PFSK-1 (cell line): ENCODE measurements around the gene WNT3A.

Source experiments
- FOXP2 ChIP-seq: optimal IDR thresholded peaks from 2 replicates; pipeline ENCODE3; 2011; ENCODE audit warnings: borderline replicate concordance, control low read depth, inconsistent platforms; ENCODE audit not compliant: insufficient read depth; ENCODE audit errors: extremely low read length, extremely low read depth
- POLR2AphosphoS5 ChIP-seq: IDR thresholded peaks from 2 replicates; pipeline ENCODE4 v1.6.1; 2012; ENCODE audit warnings: low read depth, mild to moderate bottlenecking, control low read depth, low read length, moderate library complexity
- REST ChIP-seq, 2 experiments: IDR thresholded peaks; 2 replicates each; pipeline versions ENCODE4 v1.6.1 to v1.8.0; 2011 to 2012; ENCODE audit warnings: low read depth in 2 of 2, low read length in 2 of 2, control low read depth in 1 of 2, inconsistent platforms in 1 of 2, mild to moderate bottlenecking in 1 of 2, moderate library complexity in 1 of 2; ENCODE audit not compliant: insufficient read depth in 1 of 2
- SIN3A ChIP-seq: IDR thresholded peaks from 2 replicates; pipeline ENCODE4 v1.6.1; 2012; ENCODE audit warnings: mild to moderate bottlenecking, low read length, moderate library complexity, borderline replicate concordance; ENCODE audit not compliant: insufficient read depth
- TAF1 ChIP-seq: IDR thresholded peaks from 2 replicates; pipeline ENCODE4 v1.6.1; 2012; ENCODE audit warnings: low read length, control low read depth, borderline replicate concordance; ENCODE audit not compliant: insufficient read depth

The WNT3A gene

GRCh38 chr1:228045405-228045804, 38.6 kb downstream of the WNT3A start:
- no peak for TF ChIP-seq FOXP2
- no peak for TF ChIP-seq TAF1
- no peak for TF ChIP-seq SIN3A
- TF ChIP-seq POLR2AphosphoS5, result no peak
- TF ChIP-seq REST (IDR thresholded peaks at IDR 0.05; ENCODE audit: insufficient read depth in 1 of 2, low read depth in 2 of 2, low read length in 2 of 2), result no peak

- TF ChIP-seq FOXP2, result no peak
- TF ChIP-seq POLR2AphosphoS5, result no peak
- TF ChIP-seq TAF1, result no peak
- TF ChIP-seq REST (IDR thresholded peaks at IDR 0.05; ENCODE audit: insufficient read depth in 1 of 2, low read depth in 2 of 2, low read length in 2 of 2), result no peak
- TF ChIP-seq SIN3A, result no peak
Measured at GRCh38 chr1:228045871-228046270, 39.1 kb downstream of the WNT3A start.

GRCh38 chr1:228046421-228047182, 39.8 kb downstream of the WNT3A start:
- no peak for TF ChIP-seq POLR2AphosphoS5
- TF ChIP-seq REST (IDR thresholded peaks at IDR 0.05; ENCODE audit: insufficient read depth in 1 of 2, low read depth in 2 of 2, low read length in 2 of 2), result no peak
- no peak for TF ChIP-seq SIN3A
- TF ChIP-seq TAF1, result no peak
- TF ChIP-seq FOXP2, result no peak

- no peak for TF ChIP-seq REST (IDR thresholded peaks at IDR 0.05; ENCODE audit: insufficient read depth in 1 of 2, low read depth in 2 of 2, low read length in 2 of 2)
- TF ChIP-seq POLR2AphosphoS5, result no peak
- no peak for TF ChIP-seq TAF1
- no peak for TF ChIP-seq SIN3A
- no peak for TF ChIP-seq FOXP2
Measured at GRCh38 chr1:228047183-228047466, 40.3 kb downstream of the WNT3A start.

- TF ChIP-seq TAF1, result no peak
- TF ChIP-seq SIN3A, result no peak
Measured at GRCh38 chr1:228048120-228048519, 41.3 kb downstream of the WNT3A start.
